ENCODE data around the gene ST6GALNAC5.
"Not testable (repeated sequence)": the region's sequence is repeated elsewhere in the genome, so short reads cannot be mapped to it uniquely, and the experiment has no call there.

ST6GALNAC5 gene

GRCh38 chr1:76868154-76868882 is 1.0 kb downstream of the ST6GALNAC5 start:
- no peak for DNase-seq

GRCh38 chr1:76868916-76869315 is 1.6 kb downstream of the ST6GALNAC5 start:
- DNase-seq, result no peak

- no peak for DNase-seq
Measured at GRCh38 chr1:76870037-76870436, 2.8 kb downstream of the ST6GALNAC5 start.

GRCh38 chr1:76871355-76871974 is 4.2 kb downstream of the ST6GALNAC5 start:
- DNase-seq, result no peak

- DNase-seq, result no peak
Measured at GRCh38 chr1:76872944-76873343, 5.7 kb downstream of the ST6GALNAC5 start.

GRCh38 chr1:76876655-76877395 is 9.5 kb downstream of the ST6GALNAC5 start:
- no peak for DNase-seq

GRCh38 chr1:76879014-76879413 is 11.7 kb downstream of the ST6GALNAC5 start:
- not testable (repeated sequence) for DNase-seq

GRCh38 chr1:76881762-76882161 is 14.5 kb downstream of the ST6GALNAC5 start:
- no peak for DNase-seq

GRCh38 chr1:76891931-76892622 is 24.8 kb downstream of the ST6GALNAC5 start:
- no peak for DNase-seq

- no peak for DNase-seq
Measured at GRCh38 chr1:76892675-76893074, 25.4 kb downstream of the ST6GALNAC5 start.

GRCh38 chr1:76901158-76901767 is 34.0 kb downstream of the ST6GALNAC5 start:
- no peak for DNase-seq

GRCh38 chr1:76905876-76906595 is 38.8 kb downstream of the ST6GALNAC5 start:
- no peak for DNase-seq

- no peak for DNase-seq
Measured at GRCh38 chr1:76909311-76909710, 42.0 kb downstream of the ST6GALNAC5 start.

- no peak for DNase-seq
Measured at GRCh38 chr1:76919085-76919484, 51.8 kb downstream of the ST6GALNAC5 start.

GRCh38 chr1:76921590-76921989 is 54.3 kb downstream of the ST6GALNAC5 start:
- no peak for DNase-seq

- no peak for DNase-seq
Measured at GRCh38 chr1:76925825-76926224, 58.5 kb downstream of the ST6GALNAC5 start.

- DNase-seq, result no peak
Measured at GRCh38 chr1:76928522-76928921, 61.2 kb downstream of the ST6GALNAC5 start.

- DNase-seq, result no peak
Measured at GRCh38 chr1:76929136-76929535, 61.9 kb downstream of the ST6GALNAC5 start.

GRCh38 chr1:76933847-76934815 is 66.9 kb downstream of the ST6GALNAC5 start:
- no peak for DNase-seq

- no peak for DNase-seq
Measured at GRCh38 chr1:76938304-76938703, 71.0 kb downstream of the ST6GALNAC5 start.

Data from activated CD4-positive, CD25-positive, alpha-beta regulatory T cell (primary cell).